ENCODE measurements around the gene HTR3B.
"Not testable (repeated sequence)": the region's sequence is repeated elsewhere in the genome, so short reads cannot be mapped to it uniquely, and the experiment has no call there.

HTR3B gene

DNA sequence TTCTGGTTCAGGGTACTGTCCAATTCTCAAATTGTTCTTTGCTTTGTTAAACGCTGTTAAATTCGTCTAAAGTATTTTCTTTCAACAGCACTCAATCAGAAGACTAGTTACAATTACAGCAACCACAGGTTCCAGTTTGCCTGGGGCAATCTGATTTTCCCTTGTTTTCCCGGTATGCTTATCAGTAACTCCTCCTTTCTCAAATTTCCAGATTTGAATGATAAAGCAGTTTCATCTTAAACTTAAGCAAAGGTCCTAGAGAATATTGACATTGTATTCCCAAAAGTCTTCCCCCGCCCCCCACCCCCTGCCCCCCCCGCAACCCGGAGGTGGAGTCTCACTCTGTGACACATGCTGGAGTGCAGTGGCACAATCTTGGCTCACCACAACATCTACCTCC lies 18.7 kb upstream of the HTR3B start:
- DNase-seq, result no peak

DNA sequence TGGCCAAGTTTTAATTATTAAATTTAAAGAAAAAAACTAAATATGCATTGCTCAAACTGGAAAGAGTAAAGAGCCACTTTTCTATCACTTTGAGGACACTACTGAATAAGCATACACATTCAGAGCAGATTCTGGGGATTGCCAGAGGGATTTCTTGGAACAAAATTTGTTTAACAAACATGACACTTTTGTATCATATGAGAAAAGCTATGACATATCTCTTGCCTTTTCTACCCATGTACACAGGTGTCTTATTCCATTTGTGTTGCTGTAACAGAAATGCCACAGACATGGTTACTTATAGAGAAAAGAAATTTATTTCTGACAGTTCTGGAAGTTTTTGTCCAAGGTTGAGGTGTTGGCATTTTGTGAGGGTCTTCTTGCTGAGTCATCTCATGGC lies 15.7 kb upstream of the HTR3B start:
- no peak for DNase-seq

DNA sequence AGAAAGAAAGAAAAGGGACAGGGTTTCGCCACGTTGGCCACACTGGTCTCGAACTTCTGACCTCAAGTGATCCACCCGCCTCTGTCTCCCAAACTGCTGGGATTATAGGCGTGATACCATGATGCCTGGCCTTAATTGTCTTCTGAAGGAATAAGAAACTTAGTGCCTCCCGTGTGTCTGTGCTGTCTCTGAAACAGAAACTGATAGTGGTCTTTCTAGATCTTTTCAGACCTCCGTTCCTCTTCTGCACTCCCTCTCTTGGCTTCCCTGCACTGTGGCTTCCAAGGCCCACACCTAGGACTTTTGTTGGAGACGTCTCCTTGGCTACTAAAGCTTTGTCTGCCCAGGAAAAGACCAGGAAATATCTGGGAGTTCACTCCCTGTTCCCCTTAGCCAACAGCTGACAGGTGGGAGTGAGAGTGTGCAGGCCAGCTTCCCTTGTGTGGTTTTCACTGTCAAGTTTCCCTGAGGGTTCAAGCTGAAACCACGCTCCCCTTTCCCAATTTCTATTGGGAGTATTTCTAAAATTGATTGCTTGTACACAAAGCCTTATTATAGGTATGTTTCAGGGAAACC lies 10.1 kb upstream of the HTR3B start:
- DNase-seq, result no peak

- DNase-seq, result no peak
Observed at GRCh38 chr11:113895367-113896155, 9.0 kb upstream of the HTR3B start.

DNA sequence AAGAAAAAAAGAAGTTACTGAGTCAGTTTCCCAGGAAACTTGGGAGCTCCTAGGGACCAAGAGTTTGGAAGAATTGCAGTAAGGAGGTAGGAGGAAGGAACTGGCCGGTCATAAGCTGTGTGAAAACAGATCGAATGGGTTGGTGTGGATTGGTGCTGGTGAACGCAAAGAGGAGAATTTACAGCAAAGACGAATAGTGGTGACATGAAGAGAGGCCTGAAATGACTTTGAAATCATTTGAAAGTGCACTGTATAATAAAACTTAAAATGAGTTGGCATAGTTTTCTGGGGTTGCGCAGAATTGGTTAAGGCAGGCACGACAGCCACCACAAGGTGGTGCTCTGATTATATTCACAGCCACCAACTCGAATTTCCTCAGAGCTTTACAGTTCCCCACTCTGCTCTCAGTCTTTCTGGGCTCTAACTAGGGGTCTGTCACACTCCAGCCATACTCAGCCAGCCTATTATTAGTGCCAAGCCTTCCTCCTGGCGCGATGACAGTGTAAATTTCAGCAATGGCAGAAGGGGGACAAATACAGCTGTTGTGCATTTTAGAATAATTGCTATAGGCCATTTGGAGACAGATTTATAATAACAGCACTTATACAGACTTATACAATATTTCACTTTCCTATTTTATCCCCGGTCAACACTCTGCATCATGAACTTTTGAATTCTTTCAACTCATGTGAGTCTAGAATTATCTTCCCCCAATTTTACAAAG lies 8.3 kb upstream of the HTR3B start:
- peak; percentile 21 for DNase-seq

DNA sequence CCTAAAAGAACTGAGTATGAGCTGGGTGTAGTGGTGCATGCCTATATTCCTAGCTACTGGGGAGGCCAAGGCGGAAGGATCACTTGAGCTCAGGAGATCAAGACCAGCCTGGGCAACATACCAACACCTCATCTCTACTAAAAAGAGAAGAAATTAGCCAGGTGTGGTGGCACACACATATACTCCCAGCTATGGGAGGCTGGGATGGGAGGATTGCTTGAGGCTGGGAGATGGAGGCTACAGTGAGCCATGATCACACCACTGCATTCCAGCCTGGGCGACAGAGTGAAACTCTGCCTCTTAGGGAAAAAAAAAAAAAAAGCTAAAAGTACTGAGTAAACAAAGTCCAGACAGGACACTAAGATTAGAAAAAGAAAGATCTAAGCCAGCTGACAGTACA lies 3.5 kb upstream of the HTR3B start:
- DNase-seq, result no peak

DNA sequence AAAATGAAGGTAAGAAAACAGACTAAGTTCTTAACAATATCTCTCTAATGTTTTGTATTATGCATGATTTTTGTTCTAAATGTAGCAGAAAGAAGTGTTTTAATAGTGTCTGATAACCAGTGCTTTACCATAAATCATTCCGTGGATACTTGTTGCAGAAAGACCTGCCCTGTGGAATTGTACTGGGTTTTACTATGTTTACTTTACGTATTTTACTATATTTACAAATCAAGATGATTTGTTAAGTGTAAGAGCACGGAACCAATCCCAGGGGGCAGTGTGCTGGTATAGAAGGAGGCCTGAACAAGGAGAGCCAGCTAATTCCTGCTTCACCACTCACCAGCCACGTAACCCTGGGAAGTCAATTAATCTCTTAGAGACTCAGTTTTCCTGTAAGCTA lies 1.4 kb downstream of the HTR3B start:
- DNase-seq, result no peak

GRCh38 chr11:113906516-113906915 lies 1.9 kb downstream of the HTR3B start:
- DNase-seq, result no peak

GRCh38 chr11:113907152-113907551 lies 2.6 kb downstream of the HTR3B start:
- DNase-seq, result no peak

- DNase-seq, result no peak
Observed at GRCh38 chr11:113907681-113908080, 3.1 kb downstream of the HTR3B start.

DNA sequence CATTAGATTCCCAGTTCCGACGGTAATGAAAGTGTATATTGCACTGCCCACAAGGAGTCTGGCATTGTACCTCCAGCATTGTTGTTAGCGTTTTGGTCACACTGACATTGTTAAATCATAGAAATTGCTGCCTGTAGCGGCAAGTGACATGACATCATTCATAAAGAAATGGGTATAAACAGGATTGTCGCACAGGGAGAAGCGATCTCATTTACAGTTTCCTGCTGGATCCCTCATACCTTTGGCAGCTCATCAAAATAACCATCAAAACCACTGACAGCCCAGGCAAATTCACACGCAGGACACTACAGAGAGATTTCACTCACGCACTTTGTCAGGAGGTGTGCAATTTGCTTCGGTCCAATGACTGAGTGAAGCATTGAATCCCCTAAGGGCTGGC lies 3.5 kb downstream of the HTR3B start:
- no peak for DNase-seq

GRCh38 chr11:113911491-113911890 lies 6.9 kb downstream of the HTR3B start:
- DNase-seq, result not testable (repeated sequence)

DNA sequence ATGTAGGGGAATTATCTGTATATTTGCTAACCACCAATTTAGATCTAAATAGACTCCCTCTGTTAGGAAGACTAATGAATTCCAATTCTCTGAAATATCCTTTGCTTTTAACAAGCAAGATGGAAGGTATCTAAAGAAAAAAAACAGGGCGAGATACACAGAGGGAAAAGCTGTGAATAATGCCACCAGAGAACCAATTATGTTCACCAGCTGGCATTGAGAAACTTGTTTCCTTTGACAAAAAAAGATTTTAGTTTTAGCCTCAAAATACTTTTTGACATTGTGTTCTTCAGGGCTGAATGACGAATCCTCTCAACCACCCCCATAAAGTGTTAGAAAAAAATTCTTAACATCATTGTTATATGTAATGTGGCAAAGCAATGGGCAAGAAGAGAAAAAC lies 19.0 kb downstream of the HTR3B start:
- no peak for DNase-seq

DNA sequence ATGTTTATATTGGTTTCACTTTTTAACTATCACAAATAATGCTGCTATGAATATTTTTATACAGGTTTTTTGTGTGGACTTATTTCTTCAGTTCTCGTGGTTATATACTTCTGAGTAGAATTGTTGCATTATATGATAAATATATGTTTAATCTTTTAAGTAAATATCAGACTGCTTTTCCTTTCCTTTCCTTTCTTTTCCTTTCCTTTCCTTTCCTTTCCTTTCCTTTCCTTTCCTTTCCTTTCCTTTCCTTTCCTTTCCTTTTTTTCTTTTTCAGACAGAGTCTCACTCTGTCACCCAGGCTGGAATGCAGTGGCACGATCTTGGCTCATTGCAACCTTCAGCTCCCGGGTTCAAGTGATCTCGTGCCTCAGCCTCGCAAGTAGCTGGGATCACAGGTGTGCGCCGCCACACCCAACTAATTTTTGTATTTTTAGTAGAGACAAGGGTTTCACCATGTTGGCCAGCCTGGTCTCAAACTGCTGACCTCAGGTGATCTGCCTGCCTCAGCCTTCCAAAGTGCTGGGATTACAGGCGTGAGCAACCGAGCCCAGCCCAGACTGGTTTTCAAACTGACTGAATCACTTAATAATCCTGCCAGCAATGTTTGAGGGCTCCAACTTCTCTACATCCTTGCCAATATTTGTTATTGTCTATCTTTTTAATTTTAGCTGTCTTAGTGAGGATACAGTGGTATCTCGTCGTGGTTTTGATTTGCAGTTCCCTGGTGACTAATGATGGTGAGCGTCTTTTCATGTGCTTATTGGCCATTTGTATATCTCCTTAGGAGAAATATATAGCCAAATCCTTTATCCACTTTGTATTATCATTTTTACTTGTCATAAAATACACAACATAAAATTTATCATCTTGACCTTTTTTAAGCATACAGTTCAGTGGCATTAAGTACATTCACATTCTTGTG lies 21.9 kb downstream of the HTR3B start:
- DNase-seq, result no peak

DNA sequence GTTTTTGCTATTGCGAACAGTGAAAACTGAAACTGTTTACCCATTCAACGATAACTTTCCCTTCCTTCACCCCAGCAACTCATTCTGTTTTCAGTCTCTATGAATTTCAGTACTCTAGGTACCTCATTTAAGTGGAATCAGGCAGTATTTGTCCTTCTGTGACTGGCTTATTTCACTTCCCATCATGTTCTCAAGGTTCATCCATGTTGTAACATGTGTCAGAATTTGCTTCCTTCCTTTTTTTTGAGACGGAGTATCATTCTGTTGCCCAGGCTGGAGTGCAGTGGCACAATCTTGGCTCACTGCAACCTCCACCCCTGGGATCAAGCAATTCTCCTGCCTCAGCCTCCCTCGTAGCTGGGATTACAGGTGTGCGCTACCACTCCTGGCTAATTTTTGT lies 23.7 kb downstream of the HTR3B start:
- DNase-seq, result no peak

DNA sequence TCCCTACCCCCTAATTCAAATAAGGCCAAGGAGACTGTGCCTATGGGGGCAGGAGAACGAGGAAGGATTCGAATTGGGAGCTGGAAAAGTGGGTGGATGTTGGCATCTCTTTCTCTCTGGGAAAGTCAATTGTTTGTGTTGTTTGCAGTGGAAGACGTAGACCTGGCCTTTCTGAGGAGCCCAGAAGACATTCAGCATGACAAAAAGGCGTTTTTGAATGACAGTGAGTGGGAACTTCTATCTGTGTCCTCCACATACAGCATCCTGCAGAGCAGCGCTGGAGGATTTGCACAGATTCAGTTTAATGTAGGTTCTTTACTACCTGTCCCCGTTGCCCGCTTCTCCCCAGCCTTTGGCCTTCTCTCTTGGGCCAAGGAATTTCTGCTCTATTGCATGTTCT lies 28.2 kb downstream of the HTR3B start:
- no peak for DNase-seq

- not testable (repeated sequence) for DNase-seq
Observed at GRCh38 chr11:113934193-113934592, 29.6 kb downstream of the HTR3B start.

GRCh38 chr11:113934761-113935160 lies 30.2 kb downstream of the HTR3B start:
- no peak for DNase-seq

DNA sequence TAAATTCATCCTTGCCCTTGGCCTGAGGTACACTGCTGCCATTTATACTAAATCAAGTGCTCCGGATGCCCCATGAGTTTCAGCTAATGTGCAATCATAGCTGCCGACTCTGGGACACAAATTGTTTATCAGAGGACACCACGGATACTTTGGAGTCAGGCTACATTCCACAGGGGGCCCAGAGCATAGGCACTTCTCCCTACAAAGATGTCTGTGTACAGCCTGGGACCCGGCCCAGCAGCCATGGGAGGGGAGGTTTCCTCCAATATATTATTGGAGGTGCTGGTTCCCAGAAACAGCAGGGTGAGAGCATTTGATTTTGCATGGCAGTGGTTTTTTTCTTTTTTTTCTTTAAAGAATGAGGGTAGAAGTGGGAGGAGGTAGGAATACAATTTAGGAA lies 31.3 kb downstream of the HTR3B start:
- no peak for DNase-seq

DNA sequence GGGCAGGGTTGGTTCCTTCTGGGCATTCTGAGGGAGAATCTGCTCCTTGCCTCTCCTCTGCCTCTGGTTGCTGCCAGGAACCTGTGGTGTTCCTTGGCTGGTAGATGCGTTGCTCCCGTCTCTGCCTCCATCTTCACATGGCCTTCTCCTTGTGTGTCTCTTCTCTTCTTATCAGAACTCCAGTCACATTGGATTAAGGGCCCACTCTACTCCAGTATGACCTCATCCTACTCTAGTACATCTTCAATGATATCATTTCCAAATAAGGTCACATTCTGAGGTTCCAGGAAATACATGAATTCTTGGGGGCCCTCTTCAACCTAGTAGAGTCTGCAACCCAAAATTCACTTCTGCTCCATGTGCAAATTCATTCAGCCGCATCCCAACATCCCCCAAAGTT lies 33.3 kb downstream of the HTR3B start:
- no peak for DNase-seq

DNA sequence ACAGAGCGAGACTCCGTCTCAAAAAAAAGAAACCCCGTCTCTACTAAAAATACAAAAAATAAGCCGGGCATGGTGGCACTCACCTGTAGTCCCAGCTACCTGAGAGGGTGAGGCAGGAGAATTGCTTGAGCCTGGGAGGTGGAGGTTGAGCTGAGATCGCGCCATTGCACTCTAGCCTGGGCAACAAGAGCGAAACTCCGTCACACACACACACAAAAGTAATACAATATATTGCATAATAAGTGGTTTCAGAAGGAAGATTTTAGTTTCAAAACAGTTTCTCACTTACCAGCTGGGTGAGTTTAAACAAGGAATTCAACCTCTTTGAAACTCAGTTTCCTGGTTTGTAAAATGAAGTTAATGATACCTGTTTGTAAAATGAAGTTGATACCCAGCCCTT lies 37.7 kb downstream of the HTR3B start:
- no peak for DNase-seq

DNA sequence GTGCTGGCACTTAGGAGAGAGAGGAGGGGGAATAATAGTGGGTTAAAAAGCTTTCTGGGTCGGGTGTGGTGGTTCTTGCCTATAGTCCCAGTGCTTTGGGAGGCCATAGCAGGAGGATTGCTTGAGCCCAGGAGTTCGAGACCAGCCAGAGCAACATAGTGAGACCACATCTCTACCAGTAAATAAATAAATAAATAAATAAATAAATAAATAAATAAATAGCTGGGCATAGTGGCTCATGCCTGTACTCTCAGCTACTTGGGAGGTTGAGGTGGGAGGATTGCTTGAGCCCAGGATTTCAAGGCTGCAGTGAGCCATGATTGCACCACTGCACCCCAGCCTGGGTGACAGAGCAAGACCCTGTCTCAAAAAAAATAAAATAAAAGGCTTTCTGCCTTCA lies 41.6 kb downstream of the HTR3B start:
- not testable (repeated sequence) for DNase-seq

DNA sequence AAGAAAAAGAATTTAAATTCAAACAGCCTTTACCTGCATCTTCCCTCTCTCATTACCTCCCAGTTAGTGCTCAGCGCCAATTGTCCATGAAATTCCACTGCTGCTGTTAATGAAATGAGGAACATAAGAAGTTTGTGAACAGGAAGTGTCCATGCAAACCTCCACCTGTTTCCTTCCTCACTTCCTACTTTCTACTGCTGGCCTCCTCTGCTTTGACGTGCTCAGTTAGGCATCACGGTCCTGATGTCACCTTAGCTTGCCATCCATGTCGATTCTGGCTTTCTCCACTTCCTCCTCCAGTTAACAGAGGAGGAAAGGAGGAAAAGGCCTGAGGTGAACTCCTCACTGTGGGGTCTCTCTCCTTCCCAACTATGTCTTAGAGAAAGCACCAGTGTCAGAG lies 43.4 kb downstream of the HTR3B start:
- no peak for DNase-seq

All from activated gamma-delta T cell treated with Interleukin-2 at 50 U/mL for 16 hours (primary cell).